VCaP (cell line): Measurements from ENCODE around the gene SLC45A2.

Experiments used
- H3K27ac ChIP-seq: fragments of 450-650 bp; 2 replicates; pipeline ENCODE4 v1.5.1; 2017
- CTCF ChIP-seq: fragments of 450-650 bp; conservative IDR thresholded peaks from 2 replicates; pipeline ENCODE4 v1.5.1; 2017; ENCODE audit warnings: mild to moderate bottlenecking, moderate library complexity

The SLC45A2 gene

GRCh38 chr5:34005681-34006080 lies 21.2 kb upstream of the SLC45A2 start:
- H3K27ac ChIP-seq: peak overlapping the region; percentile 97
- TF ChIP-seq CTCF: no peak

- peak overlapping the region; percentile 97; the same call in 1 of the 2 replicates for H3K27ac ChIP-seq
- no peak for TF ChIP-seq CTCF
Observed at GRCh38 chr5:34005211-34005610, 20.7 kb upstream of the SLC45A2 start.

- no peak for TF ChIP-seq CTCF
- H3K27ac ChIP-seq: no peak overlapping the region
Observed at GRCh38 chr5:34003941-34004340, 19.4 kb upstream of the SLC45A2 start.

GRCh38 chr5:34002629-34003328 lies 18.3 kb upstream of the SLC45A2 start:
- no peak for TF ChIP-seq CTCF
- peak overlapping the region; percentile 62; the same call in 1 of the 2 replicates for H3K27ac ChIP-seq

- TF ChIP-seq CTCF: no peak
- H3K27ac ChIP-seq: peak overlapping the region; percentile 62
Observed at GRCh38 chr5:34001241-34001841, 16.8 kb upstream of the SLC45A2 start.

GRCh38 chr5:33999978-34000377 lies 15.5 kb upstream of the SLC45A2 start:
- peak overlapping the region; percentile 62 for H3K27ac ChIP-seq
- no peak for TF ChIP-seq CTCF

GRCh38 chr5:33997331-33997983 lies 13.0 kb upstream of the SLC45A2 start:
- TF ChIP-seq CTCF: peak; percentile 85
- peak overlapping the region; percentile 62 for H3K27ac ChIP-seq
